Measurements from ENCODE around the gene BMPR1A. TPM values are rescaled to one million over a fixed set of nuclear protein-coding genes. Genes with fewer than 3 reads are reported as not detected.

Gene BMPR1A
- total and polyA plus RNA-seq, 9 of the 15 experiments (the other 6 are each of a cell fraction or from before 2014, with no cell fraction given): 1.6 to 17.5 (median 9.1) TPM

DNA sequence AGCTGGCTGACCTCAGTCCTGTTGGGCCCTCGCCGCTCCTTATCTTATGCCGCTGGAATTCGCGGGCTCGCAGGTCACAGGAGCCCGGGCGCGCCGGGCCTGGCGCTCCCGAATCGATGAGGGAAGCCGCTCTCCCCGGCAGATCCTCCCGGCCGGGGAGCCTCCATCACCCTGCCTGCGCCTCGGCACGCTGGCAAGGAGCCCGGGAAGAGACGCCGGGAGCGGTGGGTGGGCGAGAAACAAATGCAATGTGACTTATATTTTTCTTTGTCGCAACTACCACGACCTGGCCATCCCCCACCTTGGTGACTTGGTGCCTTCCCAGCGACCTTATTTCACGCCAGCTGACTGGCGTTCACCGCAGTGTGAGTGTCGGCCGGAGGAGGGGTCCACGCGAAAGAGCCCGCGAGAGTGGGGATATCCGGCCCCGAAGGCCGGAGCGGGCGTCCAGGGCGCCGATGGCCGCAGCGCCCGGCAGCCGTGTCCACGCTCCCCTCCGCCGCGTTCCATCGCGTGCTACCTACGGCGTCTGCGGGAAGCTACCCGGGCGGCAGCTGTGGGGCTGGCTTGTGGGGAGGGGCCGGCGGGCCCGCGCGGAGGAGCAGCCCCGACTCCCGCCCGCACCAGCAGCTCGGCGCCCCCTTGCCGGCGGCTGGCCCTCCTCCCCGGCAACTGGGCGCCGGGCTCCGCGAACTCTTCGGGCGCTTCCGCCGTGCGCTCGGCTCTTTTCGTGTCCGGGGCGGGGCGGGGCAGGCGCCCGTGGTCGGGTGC lies 494 bp upstream of the BMPR1A start (continued):
- TF ChIP-seq TBL1XR1 (IDR thresholded peaks at IDR 0.05; ENCODE audit: low read length in 2 of 2): peak in 1 of 2 experiments; percentile 32; a peak in 1 of 4 replicates
- TF ChIP-seq ILF3 (IDR thresholded peaks at IDR 0.05; ENCODE audit: borderline replicate concordance): no peak
- no peak for TF ChIP-seq FOXA3 (CRISPR knock-in tag; conservative IDR thresholded peaks at IDR 0.05 in 1 of 2, IDR thresholded peaks at IDR 0.05 in 1 of 2)
- TF ChIP-seq, protein P1, sequence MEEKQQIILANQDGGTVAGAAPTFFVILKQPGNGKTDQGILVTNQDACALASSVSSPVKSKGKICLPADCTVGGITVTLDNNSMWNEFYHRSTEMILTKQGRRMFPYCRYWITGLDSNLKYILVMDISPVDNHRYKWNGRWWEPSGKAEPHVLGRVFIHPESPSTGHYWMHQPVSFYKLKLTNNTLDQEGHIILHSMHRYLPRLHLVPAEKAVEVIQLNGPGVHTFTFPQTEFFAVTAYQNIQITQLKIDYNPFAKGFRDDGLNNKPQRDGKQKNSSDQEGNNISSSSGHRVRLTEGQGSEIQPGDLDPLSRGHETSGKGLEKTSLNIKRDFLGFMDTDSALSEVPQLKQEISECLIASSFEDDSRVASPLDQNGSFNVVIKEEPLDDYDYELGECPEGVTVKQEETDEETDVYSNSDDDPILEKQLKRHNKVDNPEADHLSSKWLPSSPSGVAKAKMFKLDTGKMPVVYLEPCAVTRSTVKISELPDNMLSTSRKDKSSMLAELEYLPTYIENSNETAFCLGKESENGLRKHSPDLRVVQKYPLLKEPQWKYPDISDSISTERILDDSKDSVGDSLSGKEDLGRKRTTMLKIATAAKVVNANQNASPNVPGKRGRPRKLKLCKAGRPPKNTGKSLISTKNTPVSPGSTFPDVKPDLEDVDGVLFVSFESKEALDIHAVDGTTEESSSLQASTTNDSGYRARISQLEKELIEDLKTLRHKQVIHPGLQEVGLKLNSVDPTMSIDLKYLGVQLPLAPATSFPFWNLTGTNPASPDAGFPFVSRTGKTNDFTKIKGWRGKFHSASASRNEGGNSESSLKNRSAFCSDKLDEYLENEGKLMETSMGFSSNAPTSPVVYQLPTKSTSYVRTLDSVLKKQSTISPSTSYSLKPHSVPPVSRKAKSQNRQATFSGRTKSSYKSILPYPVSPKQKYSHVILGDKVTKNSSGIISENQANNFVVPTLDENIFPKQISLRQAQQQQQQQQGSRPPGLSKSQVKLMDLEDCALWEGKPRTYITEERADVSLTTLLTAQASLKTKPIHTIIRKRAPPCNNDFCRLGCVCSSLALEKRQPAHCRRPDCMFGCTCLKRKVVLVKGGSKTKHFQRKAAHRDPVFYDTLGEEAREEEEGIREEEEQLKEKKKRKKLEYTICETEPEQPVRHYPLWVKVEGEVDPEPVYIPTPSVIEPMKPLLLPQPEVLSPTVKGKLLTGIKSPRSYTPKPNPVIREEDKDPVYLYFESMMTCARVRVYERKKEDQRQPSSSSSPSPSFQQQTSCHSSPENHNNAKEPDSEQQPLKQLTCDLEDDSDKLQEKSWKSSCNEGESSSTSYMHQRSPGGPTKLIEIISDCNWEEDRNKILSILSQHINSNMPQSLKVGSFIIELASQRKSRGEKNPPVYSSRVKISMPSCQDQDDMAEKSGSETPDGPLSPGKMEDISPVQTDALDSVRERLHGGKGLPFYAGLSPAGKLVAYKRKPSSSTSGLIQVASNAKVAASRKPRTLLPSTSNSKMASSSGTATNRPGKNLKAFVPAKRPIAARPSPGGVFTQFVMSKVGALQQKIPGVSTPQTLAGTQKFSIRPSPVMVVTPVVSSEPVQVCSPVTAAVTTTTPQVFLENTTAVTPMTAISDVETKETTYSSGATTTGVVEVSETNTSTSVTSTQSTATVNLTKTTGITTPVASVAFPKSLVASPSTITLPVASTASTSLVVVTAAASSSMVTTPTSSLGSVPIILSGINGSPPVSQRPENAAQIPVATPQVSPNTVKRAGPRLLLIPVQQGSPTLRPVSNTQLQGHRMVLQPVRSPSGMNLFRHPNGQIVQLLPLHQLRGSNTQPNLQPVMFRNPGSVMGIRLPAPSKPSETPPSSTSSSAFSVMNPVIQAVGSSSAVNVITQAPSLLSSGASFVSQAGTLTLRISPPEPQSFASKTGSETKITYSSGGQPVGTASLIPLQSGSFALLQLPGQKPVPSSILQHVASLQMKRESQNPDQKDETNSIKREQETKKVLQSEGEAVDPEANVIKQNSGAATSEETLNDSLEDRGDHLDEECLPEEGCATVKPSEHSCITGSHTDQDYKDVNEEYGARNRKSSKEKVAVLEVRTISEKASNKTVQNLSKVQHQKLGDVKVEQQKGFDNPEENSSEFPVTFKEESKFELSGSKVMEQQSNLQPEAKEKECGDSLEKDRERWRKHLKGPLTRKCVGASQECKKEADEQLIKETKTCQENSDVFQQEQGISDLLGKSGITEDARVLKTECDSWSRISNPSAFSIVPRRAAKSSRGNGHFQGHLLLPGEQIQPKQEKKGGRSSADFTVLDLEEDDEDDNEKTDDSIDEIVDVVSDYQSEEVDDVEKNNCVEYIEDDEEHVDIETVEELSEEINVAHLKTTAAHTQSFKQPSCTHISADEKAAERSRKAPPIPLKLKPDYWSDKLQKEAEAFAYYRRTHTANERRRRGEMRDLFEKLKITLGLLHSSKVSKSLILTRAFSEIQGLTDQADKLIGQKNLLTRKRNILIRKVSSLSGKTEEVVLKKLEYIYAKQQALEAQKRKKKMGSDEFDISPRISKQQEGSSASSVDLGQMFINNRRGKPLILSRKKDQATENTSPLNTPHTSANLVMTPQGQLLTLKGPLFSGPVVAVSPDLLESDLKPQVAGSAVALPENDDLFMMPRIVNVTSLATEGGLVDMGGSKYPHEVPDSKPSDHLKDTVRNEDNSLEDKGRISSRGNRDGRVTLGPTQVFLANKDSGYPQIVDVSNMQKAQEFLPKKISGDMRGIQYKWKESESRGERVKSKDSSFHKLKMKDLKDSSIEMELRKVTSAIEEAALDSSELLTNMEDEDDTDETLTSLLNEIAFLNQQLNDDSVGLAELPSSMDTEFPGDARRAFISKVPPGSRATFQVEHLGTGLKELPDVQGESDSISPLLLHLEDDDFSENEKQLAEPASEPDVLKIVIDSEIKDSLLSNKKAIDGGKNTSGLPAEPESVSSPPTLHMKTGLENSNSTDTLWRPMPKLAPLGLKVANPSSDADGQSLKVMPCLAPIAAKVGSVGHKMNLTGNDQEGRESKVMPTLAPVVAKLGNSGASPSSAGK (IDR thresholded peaks at IDR 0.05): no peak
- 0 out of 4 replicates have a peak, but pooled peaks of 1 of the 2 experiments have one; percentile 3 for TF ChIP-seq RAD21 (CRISPR knock-in tag; conservative IDR thresholded peaks at IDR 0.05 in 1 of 2, IDR thresholded peaks at IDR 0.05 in 1 of 2)
- TF ChIP-seq GATA2 (CRISPR knock-in tag; IDR thresholded peaks at IDR 0.05): no peak
- TF ChIP-seq TAL1 (IDR thresholded peaks at IDR 0.05): no peak
- peak; percentile 78 for TF ChIP-seq JUND (IDR thresholded peaks at IDR 0.05; ENCODE audit: borderline replicate concordance, low read depth, low read length)
- peak; percentile 20; the same call in 1 of the 3 replicates for TF ChIP-seq JUND (tag; IDR thresholded peaks at IDR 0.05; ENCODE audit: borderline replicate concordance, low read depth, low read length)
- no peak for TF ChIP-seq ZNF274 (IDR thresholded peaks at IDR 0.05; ENCODE audit: borderline replicate concordance, low read depth, low read length)
- TF ChIP-seq MBD2 (IDR thresholded peaks at IDR 0.05; ENCODE audit: borderline replicate concordance, low read depth): peak; percentile 17; the same call in 1 of the 2 replicates

All from K562 (cell line).